Osteocyte (in vitro differentiated cells): Measurements from ENCODE around the gene ODC1. TPM values are rescaled to one million over a fixed set of nuclear protein-coding genes. Genes with fewer than 3 reads are reported as not detected.
"Not testable (repeated sequence)": the region's sequence is repeated elsewhere in the genome, so short reads cannot be mapped to it uniquely, and the experiment has no call there.

Experiments used
- DNase-seq: peaks from one replicate; pipeline ENCODE4 v3.0.0; 2021; ENCODE audit warnings: mixed read lengths; ENCODE audit not compliant: unreplicated experiment; ENCODE audit errors: extremely low spot score
- H3K27ac Mint-ChIP-seq: one replicate; pipeline ENCODE4 v1.8.0; 2021; ENCODE audit warnings: mild to moderate bottlenecking, mixed read lengths; ENCODE audit not compliant: unreplicated experiment
- H3K27me3 Mint-ChIP-seq: one replicate; pipeline ENCODE4 v1.8.0; 2021; ENCODE audit warnings: mixed read lengths; ENCODE audit not compliant: unreplicated experiment
- H3K36me3 Mint-ChIP-seq: one replicate; pipeline ENCODE4 v1.8.0; 2021; ENCODE audit warnings: mixed read lengths; ENCODE audit not compliant: unreplicated experiment
- H3K4me1 Mint-ChIP-seq: one replicate; pipeline ENCODE4 v1.8.0; 2021; ENCODE audit warnings: mixed read lengths; ENCODE audit not compliant: unreplicated experiment
- H3K4me3 Mint-ChIP-seq: one replicate; pipeline ENCODE4 v1.8.0; 2021; ENCODE audit warnings: mild to moderate bottlenecking, moderate library complexity, mixed read lengths; ENCODE audit not compliant: unreplicated experiment
- H3K9me3 Mint-ChIP-seq: one replicate; pipeline ENCODE4 v1.8.0; 2021; ENCODE audit warnings: mixed read lengths; ENCODE audit not compliant: unreplicated experiment
- CTCF ChIP-seq: fragments of 200-600 bp; sonication (generic); IDR thresholded peaks from 2 replicates; pipeline ENCODE4 v1.5.0; 2021; ENCODE audit warnings: antibody characterized with exemption, mild to moderate bottlenecking, moderate library complexity
- total RNA-seq: library from RNA; stranded (reverse); gene quantifications from 2 replicates; pipeline ENCODE4 v1.2.1, GENCODE V29; 2021

ODC1 gene
- total RNA-seq, 1 donor from 2014 or later: 44.8 TPM

GRCh38 chr2:10493634-10494281, 45.6 kb upstream of the ODC1 start:
- no peak for TF ChIP-seq CTCF
- H3K4me3 Mint-ChIP-seq: no peak overlapping the region
- peak; percentile 83 for DNase-seq
- H3K4me1 Mint-ChIP-seq: peaks cover 12% of the 10 kb centered on the region
- peaks cover 8% of the 10 kb centered on the region for H3K9me3 Mint-ChIP-seq
- H3K27me3 Mint-ChIP-seq: peaks cover 22% of the 10 kb centered on the region
- no peak overlapping the region for H3K27ac Mint-ChIP-seq
- H3K36me3 Mint-ChIP-seq: peaks cover 3% of the 10 kb centered on the region

- DNase-seq: no peak
- Mint-ChIP-seq H3K9me3 (peaks cover 8% of the 10 kb centered on the region), H3K27me3 (peaks cover 28% of the 10 kb centered on the region), H3K4me1 (peaks cover 11% of the 10 kb centered on the region), H3K4me3 (no peak overlapping the region), H3K36me3 (peaks cover 3% of the 10 kb centered on the region), H3K27ac (no peak overlapping the region)
- TF ChIP-seq CTCF: no peak
These were observed 45.0 kb upstream of the ODC1 start for GRCh38 chr2:10493075-10493633.

- H3K27ac Mint-ChIP-seq: peak overlapping the region; percentile 1
- no peak for TF ChIP-seq CTCF
- H3K9me3 Mint-ChIP-seq: peaks cover 8% of the 10 kb centered on the region
- H3K4me3 Mint-ChIP-seq: no peak overlapping the region
- DNase-seq: peak; percentile 77
- peaks cover 9% of the 10 kb centered on the region for H3K4me1 Mint-ChIP-seq
- H3K36me3 Mint-ChIP-seq: peaks cover 3% of the 10 kb centered on the region
- H3K27me3 Mint-ChIP-seq: peaks cover 35% of the 10 kb centered on the region
These were observed 42.7 kb upstream of the ODC1 start for GRCh38 chr2:10490806-10491291.

DNA sequence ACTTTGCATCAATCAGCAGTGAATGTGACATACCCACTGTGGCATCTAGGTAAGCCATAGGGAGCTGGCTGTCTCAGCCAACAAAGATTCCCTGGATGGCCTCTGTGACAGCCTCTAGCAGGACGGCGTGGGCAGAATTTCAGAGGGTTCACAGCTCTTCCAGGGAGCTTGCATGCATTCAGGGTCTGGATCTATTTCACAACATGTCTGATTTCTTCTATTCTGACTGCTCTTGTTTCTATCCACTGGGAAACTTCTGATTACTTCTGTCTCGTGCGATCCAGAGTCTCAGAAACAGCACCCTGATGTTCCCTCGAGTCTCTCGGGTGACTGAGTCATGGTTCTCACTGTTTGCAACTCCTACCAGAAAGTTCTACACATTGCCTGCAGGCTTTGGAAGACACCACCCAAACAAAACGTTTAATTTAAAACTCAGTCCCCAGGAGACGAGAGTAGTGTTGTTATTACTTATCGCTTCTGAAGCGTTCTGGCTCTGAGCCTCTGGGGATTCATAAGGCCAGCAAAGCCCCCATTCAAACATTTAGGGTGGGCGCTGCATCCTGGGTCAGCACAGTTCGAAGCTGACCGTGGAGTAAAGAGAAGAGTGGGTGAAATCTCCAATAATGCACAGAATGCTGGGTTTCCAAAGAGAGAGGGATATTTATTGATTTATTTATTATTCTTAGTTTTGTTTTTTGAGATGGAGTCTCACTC, 41.9 kb upstream of the ODC1 start:
- H3K4me3 Mint-ChIP-seq: no peak overlapping the region
- H3K36me3 Mint-ChIP-seq: peaks cover 3% of the 10 kb centered on the region
- H3K27me3 Mint-ChIP-seq: peaks cover 31% of the 10 kb centered on the region
- peaks cover 8% of the 10 kb centered on the region for H3K9me3 Mint-ChIP-seq
- no peak for TF ChIP-seq CTCF
- H3K4me1 Mint-ChIP-seq: peaks cover 9% of the 10 kb centered on the region
- no peak overlapping the region for H3K27ac Mint-ChIP-seq
- DNase-seq: peak; percentile 25

DNA sequence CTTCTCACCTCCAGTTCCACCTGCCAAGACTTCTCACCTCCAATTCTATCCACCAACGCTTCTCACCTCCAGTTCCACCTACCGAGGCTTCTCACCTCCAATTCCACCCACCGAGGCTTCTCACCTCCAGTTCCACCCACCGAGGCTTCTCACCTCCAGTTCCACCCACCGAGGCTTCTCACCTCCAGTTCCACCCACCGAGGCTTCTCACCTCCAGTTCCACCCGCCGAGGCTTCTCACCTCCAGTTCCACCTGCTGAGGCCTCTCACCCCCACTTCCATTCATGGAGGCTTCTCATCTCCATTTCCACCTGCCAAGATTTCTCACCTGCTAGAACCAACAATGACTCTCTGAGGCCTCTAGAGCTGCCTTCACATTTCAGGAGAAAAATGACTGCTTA, 40.0 kb upstream of the ODC1 start:
- H3K27me3 Mint-ChIP-seq: peaks cover 46% of the 10 kb centered on the region
- not testable (repeated sequence) for H3K4me3 Mint-ChIP-seq, H3K9me3 Mint-ChIP-seq, H3K4me1 Mint-ChIP-seq, H3K36me3 Mint-ChIP-seq, H3K27ac Mint-ChIP-seq
- DNase-seq: peak; percentile 51

- not testable (repeated sequence) for H3K4me3 Mint-ChIP-seq, H3K27ac Mint-ChIP-seq, H3K36me3 Mint-ChIP-seq, H3K4me1 Mint-ChIP-seq, H3K9me3 Mint-ChIP-seq
- peak; percentile 48 for DNase-seq
- H3K27me3 Mint-ChIP-seq: peaks cover 50% of the 10 kb centered on the region
These were observed 39.6 kb upstream of the ODC1 start for GRCh38 chr2:10487741-10488104.
